ENCODE data around the gene NR4A1. TPM values are rescaled to one million over a fixed set of nuclear protein-coding genes. Genes with fewer than 3 reads are reported as not detected.

Gene NR4A1
- total and polyA plus RNA-seq, 2 of the 13 experiments (the other 11 are each of a cell fraction or from before 2014, with no cell fraction given): 5.7 to 15.2 TPM

GRCh38 chr12:52069327-52070184, 18.3 kb downstream of the NR4A1 start, which contains the start of gene ATG101 (continued):
- peak in 1 of 2 experiments; percentile 22; a peak in 1 of 4 replicates for TF ChIP-seq REST (IDR thresholded peaks at IDR 0.05; ENCODE audit: borderline replicate concordance in 1 of 2, low read depth in 1 of 2, low read length in 2 of 2)
- TF ChIP-seq ZSCAN5A (CRISPR knock-in tag; IDR thresholded peaks at IDR 0.05; ENCODE audit: borderline replicate concordance): peak; percentile 74
- peak; percentile 77 for TF ChIP-seq KLF12 (CRISPR knock-in tag; IDR thresholded peaks at IDR 0.05; ENCODE audit: borderline replicate concordance)
- TF ChIP-seq PTBP1 (IDR thresholded peaks at IDR 0.05; ENCODE audit: low read depth, low read length, poor library complexity, severe bottlenecking): peak; percentile 69
- TF ChIP-seq TFDP2 (CRISPR knock-in tag; IDR thresholded peaks at IDR 0.05): peak; percentile 57
- TF ChIP-seq ZNF777 (CRISPR knock-in tag; IDR thresholded peaks at IDR 0.05): peak; percentile 56; the same call in 1 of the 2 replicates
- TF ChIP-seq THRA (CRISPR knock-in tag; IDR thresholded peaks at IDR 0.05; ENCODE audit: borderline replicate concordance): peak; percentile 63; the same call in 1 of the 2 replicates
- peak; percentile 72 to 77 for TF ChIP-seq POLR2A (IDR thresholded peaks at IDR 0.05; ENCODE audit: insufficient read depth in 1 of 2, low read depth in 2 of 2, low read length in 2 of 2)
- TF ChIP-seq NFYC (CRISPR knock-in tag; IDR thresholded peaks at IDR 0.05): peak; percentile 49; the same call in 1 of the 2 replicates
- TF ChIP-seq ATF7-NPFF (CRISPR knock-in tag; IDR thresholded peaks at IDR 0.05; ENCODE audit: low read depth): peak; percentile 67; the same call in 1 of the 2 replicates
- TF ChIP-seq ZNF432 (CRISPR knock-in tag; IDR thresholded peaks at IDR 0.05; ENCODE audit: borderline replicate concordance): no peak
- no peak for TF ChIP-seq MAFG (CRISPR knock-in tag; IDR thresholded peaks at IDR 0.05)
- TF ChIP-seq ZNF562 (CRISPR knock-in tag; IDR thresholded peaks at IDR 0.05; ENCODE audit: borderline replicate concordance): no peak
- TF ChIP-seq HOXD1 (CRISPR knock-in tag; IDR thresholded peaks at IDR 0.05): no peak
- TF ChIP-seq GTF3A (CRISPR knock-in tag; conservative IDR thresholded peaks at IDR 0.05): no peak; the same call in 1 of the 2 replicates
- 0 out of 2 replicates have a peak, but pooled peaks have one; percentile 49 for TF ChIP-seq RNF2 (conservative IDR thresholded peaks at IDR 0.05; ENCODE audit: low read depth)
- no peak for TF ChIP-seq ZNF547 (CRISPR knock-in tag; IDR thresholded peaks at IDR 0.05)
- no peak for TF ChIP-seq ZNF607 (CRISPR knock-in tag; IDR thresholded peaks at IDR 0.05; ENCODE audit: borderline replicate concordance)
- no peak for TF ChIP-seq ZNF205 (CRISPR knock-in tag; IDR thresholded peaks at IDR 0.05)
- peak; percentile 84 for TF ChIP-seq MXD4 (CRISPR knock-in tag; IDR thresholded peaks at IDR 0.05)
- TF ChIP-seq FOXA1 (IDR thresholded peaks at IDR 0.05): no peak
- 0 out of 2 replicates have a peak, but pooled peaks have one; percentile 1 for TF ChIP-seq FOXA1 (CRISPR knock-in tag; IDR thresholded peaks at IDR 0.05)
- TF ChIP-seq ZBTB21 (CRISPR knock-in tag; IDR thresholded peaks at IDR 0.05): no peak

Data from HepG2 (cell line).